ENCODE measurements around the gene PIK3CB. TPM values are rescaled to one million over a fixed set of nuclear protein-coding genes. Genes with fewer than 3 reads are reported as not detected.
"Not testable (repeated sequence)": the region's sequence is repeated elsewhere in the genome, so short reads cannot be mapped to it uniquely, and the experiment has no call there.

Gene PIK3CB
- total RNA-seq, 1 experiment from 2014 or later, result 8.3 TPM

GRCh38 chr3:138849222-138849940 is 14.7 kb upstream of the PIK3CB start:
- H3K27me3 ChIP-seq (ENCODE audit: low read length), result no peaks in the 10 kb centered on the region
- no peak overlapping the region for H3K4me2 ChIP-seq (ENCODE audit: low read length)
- H3K27ac ChIP-seq (ENCODE audit: low read length), result no peak overlapping the region
- H3K4me3 ChIP-seq (ENCODE audit: low read length), result no peak overlapping the region
- no peaks in the 10 kb centered on the region for H3K4me1 ChIP-seq (ENCODE audit: insufficient read depth, low read length)
- DNase-seq (no peak), ATAC-seq (no peak)
- H4K20me1 ChIP-seq (ENCODE audit: low read length), result no peaks in the 10 kb centered on the region
- H3K9me3 ChIP-seq (ENCODE audit: low read length), result no peaks in the 10 kb centered on the region
- POLR2A ChIA-PET (ENCODE audit: unreplicated experiment), result no interaction called here
- BruUV-seq (replicated peaks), result no TSS peak
- H3K79me2 ChIP-seq (ENCODE audit: low read length), result no peaks in the 10 kb centered on the region
- H2AFZ ChIP-seq (ENCODE audit: low read length), result no peak overlapping the region
- intact Hi-C loops (cut with micrococcal nuclease), result no loop called here
- no peaks in the 10 kb centered on the region for H3F3A ChIP-seq (ENCODE audit: low read length, unreplicated experiment)
- H3K9ac ChIP-seq (ENCODE audit: low read length), result no peak overlapping the region
- CTCF ChIA-PET, result no interaction called here
- TF ChIP-seq, protein P1, sequence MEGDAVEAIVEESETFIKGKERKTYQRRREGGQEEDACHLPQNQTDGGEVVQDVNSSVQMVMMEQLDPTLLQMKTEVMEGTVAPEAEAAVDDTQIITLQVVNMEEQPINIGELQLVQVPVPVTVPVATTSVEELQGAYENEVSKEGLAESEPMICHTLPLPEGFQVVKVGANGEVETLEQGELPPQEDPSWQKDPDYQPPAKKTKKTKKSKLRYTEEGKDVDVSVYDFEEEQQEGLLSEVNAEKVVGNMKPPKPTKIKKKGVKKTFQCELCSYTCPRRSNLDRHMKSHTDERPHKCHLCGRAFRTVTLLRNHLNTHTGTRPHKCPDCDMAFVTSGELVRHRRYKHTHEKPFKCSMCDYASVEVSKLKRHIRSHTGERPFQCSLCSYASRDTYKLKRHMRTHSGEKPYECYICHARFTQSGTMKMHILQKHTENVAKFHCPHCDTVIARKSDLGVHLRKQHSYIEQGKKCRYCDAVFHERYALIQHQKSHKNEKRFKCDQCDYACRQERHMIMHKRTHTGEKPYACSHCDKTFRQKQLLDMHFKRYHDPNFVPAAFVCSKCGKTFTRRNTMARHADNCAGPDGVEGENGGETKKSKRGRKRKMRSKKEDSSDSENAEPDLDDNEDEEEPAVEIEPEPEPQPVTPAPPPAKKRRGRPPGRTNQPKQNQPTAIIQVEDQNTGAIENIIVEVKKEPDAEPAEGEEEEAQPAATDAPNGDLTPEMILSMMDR (conservative IDR thresholded peaks at IDR 0.05; ENCODE audit: low read depth, low read length), result no peak
- TF ChIP-seq EZH2phosphoT487 (IDR thresholded peaks at IDR 0.05; ENCODE audit: borderline replicate concordance, low read length) (no peak), EZH2 (IDR thresholded peaks at IDR 0.05; ENCODE audit: low read length, unreplicated experiment) (no peak)
- H3K9me2 ChIP-seq (replicated peaks; ENCODE audit: low read length), result no peaks in the 10 kb centered on the region
- H3K36me3 ChIP-seq (ENCODE audit: low read depth, low read length), result no peaks in the 10 kb centered on the region

DNA sequence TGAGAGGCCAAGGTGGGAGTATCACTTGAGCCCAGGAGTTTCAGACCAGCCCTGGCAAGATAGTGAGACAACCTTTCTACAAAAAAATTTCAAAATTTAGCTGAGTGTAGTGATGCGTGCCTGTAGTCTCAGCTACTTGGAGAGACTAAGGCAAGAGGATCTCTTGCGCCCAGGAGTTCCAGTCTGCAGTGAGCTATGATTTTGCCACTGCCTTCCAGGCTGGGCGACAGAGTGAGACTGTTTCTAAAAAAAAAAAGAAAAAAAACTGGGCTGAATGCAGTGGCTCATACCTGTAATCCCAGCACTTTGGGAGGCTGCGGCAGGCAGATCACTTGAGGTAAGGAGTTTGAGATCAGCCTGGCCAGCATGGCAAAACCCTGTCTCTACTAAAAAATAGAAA is 14.0 kb upstream of the PIK3CB start:
- intact Hi-C loops (cut with micrococcal nuclease), result no loop called here
- Histone ChIP-seq H3K27ac (ENCODE audit: low read length) (no peak overlapping the region), H2AFZ (ENCODE audit: low read length) (no peak overlapping the region), H3F3A (ENCODE audit: low read length, unreplicated experiment) (no peaks in the 10 kb centered on the region), H3K4me1 (ENCODE audit: insufficient read depth, low read length) (no peaks in the 10 kb centered on the region), H3K4me3 (ENCODE audit: low read length) (no peak overlapping the region), H3K9me2 (replicated peaks; ENCODE audit: low read length) (no peaks in the 10 kb centered on the region), H3K4me2 (ENCODE audit: low read length) (no peak overlapping the region), H3K9ac (ENCODE audit: low read length) (no peak overlapping the region), H4K20me1 (ENCODE audit: low read length) (no peaks in the 10 kb centered on the region), H3K9me3 (ENCODE audit: low read length) (no peaks in the 10 kb centered on the region), H3K36me3 (ENCODE audit: low read depth, low read length) (no peaks in the 10 kb centered on the region), H3K27me3 (ENCODE audit: low read length) (no peaks in the 10 kb centered on the region), H3K79me2 (ENCODE audit: low read length) (no peaks in the 10 kb centered on the region)
- ChIA-PET CTCF (no interaction called here), POLR2A (ENCODE audit: unreplicated experiment) (interaction anchor here (0.6 kb wide), 1 partner anchor 14 kb away, joined by 7 read pairs; no protein-coding TSS in a partner anchor)
- TF ChIP-seq EZH2 (IDR thresholded peaks at IDR 0.05; ENCODE audit: low read length, unreplicated experiment), result no peak
- no peak for TF ChIP-seq EZH2phosphoT487 (IDR thresholded peaks at IDR 0.05; ENCODE audit: borderline replicate concordance, low read length)
- TF ChIP-seq, protein P1 (conservative IDR thresholded peaks at IDR 0.05; ENCODE audit: low read depth, low read length), result no peak
- ATAC-seq (no peak), DNase-seq (no peak)
- no TSS peak for BruUV-seq (replicated peaks)

- POLR2A ChIA-PET (ENCODE audit: unreplicated experiment); CTCF ChIA-PET; BruUV-seq (replicated peaks); H3K4me1 ChIP-seq (ENCODE audit: insufficient read depth, low read length); H3K9me3 ChIP-seq (ENCODE audit: low read length); intact Hi-C loops (cut with micrococcal nuclease); H3F3A ChIP-seq (ENCODE audit: low read length, unreplicated experiment); H3K9me2 ChIP-seq (replicated peaks; ENCODE audit: low read length); H4K20me1 ChIP-seq (ENCODE audit: low read length); H3K4me3 ChIP-seq (ENCODE audit: low read length); H3K36me3 ChIP-seq (ENCODE audit: low read depth, low read length); ATAC-seq; H3K27ac ChIP-seq (ENCODE audit: low read length); H3K9ac ChIP-seq (ENCODE audit: low read length); H3K79me2 ChIP-seq (ENCODE audit: low read length); H3K27me3 ChIP-seq (ENCODE audit: low read length); H3K4me2 ChIP-seq (ENCODE audit: low read length); DNase-seq; H2AFZ ChIP-seq (ENCODE audit: low read length): not testable (repeated sequence)
Observed at GRCh38 chr3:138846824-138847223, 12.1 kb upstream of the PIK3CB start.

Data from PC-3 (cell line).